ENCODE results near the gene NUCB2. TPM values are rescaled to one million over a fixed set of nuclear protein-coding genes. Genes with fewer than 3 reads are reported as not detected.

NUCB2 gene
- polyA plus RNA-seq, 1 of the 3 experiments (the other 2 are of a cell fraction) = 25.0 TPM

GRCh38 chr11:17275400-17276235 lies 921 bp upstream of the NUCB2 start:
- H3K4me1 ChIP-seq (ENCODE audit: control insufficient read depth in 1 of 2, insufficient read depth in 2 of 2, low read depth in 1 of 2, low read length in 1 of 2) = peaks cover 3% of the 10 kb centered on the region in 2 experiments; a peak in 1 of 4 replicates
- POLR2A ChIA-PET = interaction anchor here (0.8 to 1.8 kb wide), 3 partner anchors 10 to 1430 kb away, joined by 3 to 9 read pairs (median 3); partner anchors contain the start of gene PIK3C2A
- H3K9me2 ChIP-seq = no peaks in the 10 kb centered on the region
- no peaks in the 10 kb centered on the region for H3K36me3 ChIP-seq (replicated peaks in 1 of 2; ENCODE audit: control insufficient read depth in 1 of 2, insufficient read depth in 2 of 2, low read length in 1 of 2)
- H2AFZ ChIP-seq (ENCODE audit: low read depth) = peak overlapping the region; percentile 94
- H3K9me3 ChIP-seq = no peaks in the 10 kb centered on the region
- no peaks in the 10 kb centered on the region for H4K20me1 ChIP-seq (ENCODE audit: insufficient read depth)
- H3K9ac ChIP-seq = peak overlapping the region; percentile 89
- peak overlapping the region; percentile 93 for H3K4me2 ChIP-seq
- peak overlapping the region; percentile 71 to 95 for H3K4me3 ChIP-seq (ENCODE audit: low read depth in 2 of 2, low read length in 1 of 2)
- peaks cover 29% of the 10 kb centered on the region for H3K79me2 ChIP-seq (ENCODE audit: insufficient read depth)
- 0 out of 2 replicates have a peak, but pooled peaks have one; percentile 33 for TF ChIP-seq FOSL2 (IDR thresholded peaks at IDR 0.05; ENCODE audit: borderline replicate concordance, low read depth)
- TF ChIP-seq, protein P1, sequence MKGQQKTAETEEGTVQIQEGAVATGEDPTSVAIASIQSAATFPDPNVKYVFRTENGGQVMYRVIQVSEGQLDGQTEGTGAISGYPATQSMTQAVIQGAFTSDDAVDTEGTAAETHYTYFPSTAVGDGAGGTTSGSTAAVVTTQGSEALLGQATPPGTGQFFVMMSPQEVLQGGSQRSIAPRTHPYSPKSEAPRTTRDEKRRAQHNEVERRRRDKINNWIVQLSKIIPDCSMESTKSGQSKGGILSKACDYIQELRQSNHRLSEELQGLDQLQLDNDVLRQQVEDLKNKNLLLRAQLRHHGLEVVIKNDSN (IDR thresholded peaks at IDR 0.05; ENCODE audit: borderline replicate concordance, low read depth) = no peak
- peaks cover 6% of the 10 kb centered on the region for H3F3A ChIP-seq (replicated peaks; ENCODE audit: insufficient read depth)
- no peak for DNase-seq
- CTCF ChIA-PET = interaction anchor here (1.1 to 2.5 kb wide), 2 partner anchors 78 to 108 kb away, joined by 3 to 11 read pairs; no protein-coding TSS in a partner anchor
- 80% methylated on average over 10 of the region's 10 CpGs for WGBS (ENCODE audit: low lambda C conversion rate)
- no peaks in the 10 kb centered on the region for H3K27me3 ChIP-seq (ENCODE audit: insufficient read depth)
- H3K27ac ChIP-seq (ENCODE audit: low read depth in 2 of 2, low read length in 1 of 2) = peak overlapping the region; percentile 79

GRCh38 chr11:17277024-17277584 lies 565 bp downstream of the NUCB2 start:
- Histone ChIP-seq H3K27me3 (ENCODE audit: insufficient read depth) (no peaks in the 10 kb centered on the region), H4K20me1 (ENCODE audit: insufficient read depth) (no peaks in the 10 kb centered on the region), H3K4me1 (ENCODE audit: control insufficient read depth in 1 of 2, insufficient read depth in 2 of 2, low read depth in 1 of 2, low read length in 1 of 2) (peaks cover 3% of the 10 kb centered on the region in 2 experiments; a peak in 1 of 4 replicates), H3K9me3 (no peaks in the 10 kb centered on the region), H3K36me3 (replicated peaks in 1 of 2; ENCODE audit: control insufficient read depth in 1 of 2, insufficient read depth in 2 of 2, low read length in 1 of 2) (no peaks in the 10 kb centered on the region), H3K4me3 (ENCODE audit: low read depth in 2 of 2, low read length in 1 of 2) (peak overlapping the region; percentile 71 to 95), H3K9me2 (no peaks in the 10 kb centered on the region), H3K4me2 (peak overlapping the region; percentile 93), H2AFZ (ENCODE audit: low read depth) (peak overlapping the region; percentile 89), H3F3A (replicated peaks; ENCODE audit: insufficient read depth) (peaks cover 6% of the 10 kb centered on the region), H3K9ac (peak overlapping the region; percentile 89), H3K27ac (ENCODE audit: low read depth in 2 of 2, low read length in 1 of 2) (peak overlapping the region; percentile 77 to 79), H3K79me2 (ENCODE audit: insufficient read depth) (peaks cover 29% of the 10 kb centered on the region)
- no peak for DNase-seq
- TF ChIP-seq RCOR1 (IDR thresholded peaks at IDR 0.05; ENCODE audit: low read length) = no peak
- no peak for TF ChIP-seq TCF12 (IDR thresholded peaks at IDR 0.05)
- TF ChIP-seq JUND (IDR thresholded peaks at IDR 0.05) = no peak
- TF ChIP-seq RFX5 (IDR thresholded peaks at IDR 0.05; ENCODE audit: low read length) = no peak
- TF ChIP-seq, protein P2, sequence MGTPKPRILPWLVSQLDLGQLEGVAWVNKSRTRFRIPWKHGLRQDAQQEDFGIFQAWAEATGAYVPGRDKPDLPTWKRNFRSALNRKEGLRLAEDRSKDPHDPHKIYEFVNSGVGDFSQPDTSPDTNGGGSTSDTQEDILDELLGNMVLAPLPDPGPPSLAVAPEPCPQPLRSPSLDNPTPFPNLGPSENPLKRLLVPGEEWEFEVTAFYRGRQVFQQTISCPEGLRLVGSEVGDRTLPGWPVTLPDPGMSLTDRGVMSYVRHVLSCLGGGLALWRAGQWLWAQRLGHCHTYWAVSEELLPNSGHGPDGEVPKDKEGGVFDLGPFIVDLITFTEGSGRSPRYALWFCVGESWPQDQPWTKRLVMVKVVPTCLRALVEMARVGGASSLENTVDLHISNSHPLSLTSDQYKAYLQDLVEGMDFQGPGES (IDR thresholded peaks at IDR 0.05; ENCODE audit: low read depth, low read length) = no peak
- peak; percentile 69 for TF ChIP-seq SIN3A (IDR thresholded peaks at IDR 0.05; ENCODE audit: borderline replicate concordance, low read depth, low read length)
- no peak for TF ChIP-seq FOSL2 (IDR thresholded peaks at IDR 0.05; ENCODE audit: borderline replicate concordance, low read depth)
- no peak for TF ChIP-seq MEF2A (IDR thresholded peaks at IDR 0.05; ENCODE audit: borderline replicate concordance, low read depth)
- no peak for TF ChIP-seq EZH2phosphoT487 (IDR thresholded peaks at IDR 0.05; ENCODE audit: borderline replicate concordance, low read depth)
- POLR2A ChIA-PET = interaction anchor here (0.8 to 1.8 kb wide), 3 partner anchors 8 to 199 kb away, joined by 3 to 9 read pairs (median 3); partner anchors contain the start of genes PIK3C2A and RPS13
- CTCF ChIA-PET = interaction anchor here (0.6 to 2.5 kb wide), 3 partner anchors 77 to 107 kb away, joined by 3 to 11 read pairs (median 3); no protein-coding TSS in a partner anchor
- WGBS (ENCODE audit: low lambda C conversion rate) = 2% methylated on average over 14 of the region's 17 CpGs

All from SK-N-SH (cell line).